Adipose tissue (tissue), 3 donors: Measurements from ENCODE around the gene USO1. TPM values are rescaled to one million over a fixed set of nuclear protein-coding genes. Genes with fewer than 3 reads are reported as not detected.
"Not testable (repeated sequence)": the region's sequence is repeated elsewhere in the genome, so short reads cannot be mapped to it uniquely, and the experiment has no call there.

ENCODE experiments used
- H3K27ac ChIP-seq: one replicate; pipeline ENCODE4 v1.5.1; 2013; ENCODE audit warnings: low read depth, low read length
- WGBS, 3 donors: extraction: QIAGEN DNeasy Blood & Tissue Kit; methylation state at CpG; one replicate each; pipeline ENCODE4 v1.1.7; 2013; 5-methylcytosine and 5-hydroxymethylcytosine counted together
- polyA plus RNA-seq, 3 donors: library from polyadenylated mRNA; stranded (reverse); fragments of 200-250 nt; gene quantifications; one replicate each; pipeline ENCODE4 v1.2.3, GENCODE V29; 2013
- donor health status: healthy with polysubstance abuse.
- donor health status: Bipolar disorder and iron deficiency.
- donor health status: healthy.

The USO1 gene
- polyA plus RNA-seq, result 10 to 100 TPM; 28.3 to 38.1 (median 29.4) TPM

- 0 to 1% (median 0%) methylated on average over 47 to 48 of the region's 48 CpGs for WGBS, 3 donors
- peak within 1 kb of the TSS; percentile 86 for H3K27ac ChIP-seq
Measured at GRCh38 chr4:75724066-75724866, at the start of gene USO1. TSS of gene USO1 (plus strand) at chr4:75724577. CDS start at chr4:75724820, 243 bp downstream.

GRCh38 chr4:75675004-75675531, 49.3 kb upstream of the USO1 start:
- 94 to 96% (median 94%) methylated on average over 11 of the region's 11 CpGs for WGBS, 3 donors
- no peak overlapping the region for H3K27ac ChIP-seq

DNA sequence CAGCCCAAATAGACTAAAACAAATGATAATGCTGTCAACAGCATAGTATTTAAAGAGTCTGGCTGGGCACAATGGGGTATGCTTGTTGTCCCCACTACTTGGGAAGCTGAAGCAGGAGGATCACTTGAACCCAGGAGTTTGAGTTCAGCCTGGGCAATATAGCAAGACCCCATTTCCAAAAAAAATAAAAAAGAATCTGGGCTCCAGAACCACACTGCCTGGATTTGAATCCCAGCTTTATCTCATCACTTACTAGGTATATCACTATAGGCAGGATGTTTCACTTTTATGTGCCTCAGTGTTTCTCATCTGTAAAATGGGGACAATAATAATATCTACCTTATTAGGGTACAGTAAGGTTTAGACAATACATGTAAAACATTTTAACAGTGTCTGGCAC, 45.9 kb upstream of the USO1 start:
- no peak overlapping the region for H3K27ac ChIP-seq

DNA sequence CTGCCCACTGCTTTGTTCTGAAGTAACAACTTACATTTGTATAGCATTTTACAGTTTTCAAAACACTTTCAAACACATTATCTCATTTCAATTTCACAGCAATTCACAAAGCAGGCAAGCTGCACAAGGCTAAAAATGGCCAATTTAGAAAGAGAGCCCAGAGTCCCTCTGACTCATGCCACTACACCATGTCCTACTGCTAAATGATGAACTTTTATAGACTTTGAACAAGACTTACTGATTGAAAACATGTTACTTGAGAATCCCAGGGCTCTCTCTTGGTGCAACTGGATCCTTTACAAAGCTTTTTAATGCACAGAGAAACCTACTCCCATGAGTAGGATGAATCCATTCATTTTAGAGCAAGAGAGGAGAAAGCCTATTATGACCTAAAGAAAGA, 45.4 kb upstream of the USO1 start:
- H3K27ac ChIP-seq, result no peak overlapping the region

- WGBS, 3 donors, result 78 to 94% (median 91%) methylated on average over 3 of the region's 3 CpGs
Measured at GRCh38 chr4:75679876-75680575, 44.4 kb upstream of the USO1 start.

DNA sequence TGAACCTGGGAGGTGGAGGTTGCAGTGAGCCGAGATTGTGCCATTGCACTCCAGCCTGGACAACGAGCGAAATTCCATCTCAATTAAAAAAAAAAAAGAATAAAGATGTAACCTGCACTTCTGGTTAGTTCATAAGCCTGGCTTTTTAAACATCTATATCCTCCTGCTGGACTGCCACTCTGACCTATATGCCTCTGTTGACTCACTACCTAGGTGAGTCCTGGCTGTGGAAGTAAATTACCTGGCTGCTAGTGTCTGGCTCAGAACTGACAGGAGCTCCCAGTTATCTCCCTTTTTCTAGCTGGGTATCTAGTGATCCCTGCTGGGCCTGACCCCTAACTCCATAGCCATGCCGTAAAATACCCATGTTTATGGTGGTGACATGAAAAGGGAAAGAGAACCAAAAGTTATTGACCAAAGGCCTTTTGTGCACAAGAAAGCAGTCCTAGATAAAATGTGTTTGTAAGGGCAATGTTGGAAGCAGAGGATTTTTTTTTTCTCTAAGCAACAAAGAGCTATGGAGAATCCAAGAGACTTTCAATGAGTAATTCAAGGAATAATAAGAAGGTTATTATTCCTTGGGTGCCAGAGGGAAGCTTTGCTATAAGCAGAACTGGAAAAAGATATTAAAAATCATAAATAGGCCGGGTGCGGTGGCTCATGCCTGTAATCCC, 40.8 kb upstream of the USO1 start:
- H3K27ac ChIP-seq, result no peak overlapping the region
- 96 to 98% (median 98%) methylated on average over 6 of the region's 6 CpGs for WGBS, 3 donors

More at GRCh38 chr4:75679876-75680575, 44.4 kb upstream of the USO1 start:
- H3K27ac ChIP-seq, result no peak overlapping the region

DNA sequence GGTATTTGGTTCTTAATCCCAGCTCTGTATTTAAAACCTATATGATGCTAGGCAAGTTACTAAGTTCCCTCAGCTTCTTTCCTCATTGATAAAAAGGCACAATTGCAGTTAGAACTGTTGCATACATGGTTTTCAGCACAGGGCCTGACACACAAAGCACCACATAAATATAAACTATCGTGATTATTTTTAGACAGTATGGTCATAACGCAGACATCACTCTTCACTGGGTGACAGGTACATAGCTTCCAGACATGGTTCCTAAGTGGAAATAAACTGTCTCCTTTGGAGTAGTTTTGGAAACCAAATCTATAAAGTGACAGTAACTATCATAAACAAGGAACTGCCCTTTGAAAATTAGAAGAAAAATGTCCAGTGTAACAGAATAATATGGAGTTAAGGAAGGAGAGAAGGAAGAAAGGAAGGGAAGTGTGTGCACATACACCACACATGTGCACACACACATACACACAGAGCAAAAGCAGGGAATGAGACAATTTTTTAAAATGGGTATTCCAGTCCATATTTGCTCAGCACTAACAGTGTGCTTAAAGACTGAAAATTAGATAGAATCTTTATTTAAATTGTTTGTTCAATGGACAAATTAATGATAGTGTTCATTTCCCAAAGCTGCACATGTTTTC, 38.7 kb upstream of the USO1 start:
- 74 to 86% (median 76%) methylated on average over 2 of the region's 2 CpGs for WGBS, 3 donors
- H3K27ac ChIP-seq, result no peak overlapping the region

GRCh38 chr4:75686346-75686745, 38.0 kb upstream of the USO1 start:
- no peak overlapping the region for H3K27ac ChIP-seq
- 48 to 88% (median 82%) methylated on average over 3 of the region's 3 CpGs for WGBS, 3 donors

GRCh38 chr4:75687125-75687524, 37.3 kb upstream of the USO1 start:
- 91 to 100% (median 97%) methylated on average over 1 of the region's 1 CpG for WGBS, 3 donors
- not testable (repeated sequence) for H3K27ac ChIP-seq

GRCh38 chr4:75692066-75692465, 32.3 kb upstream of the USO1 start:
- 94 to 99% (median 96%) methylated on average over 5 of the region's 5 CpGs for whole genome bisulfite sequencing, 3 donors
- H3K27ac ChIP-seq, result not testable (repeated sequence)

DNA sequence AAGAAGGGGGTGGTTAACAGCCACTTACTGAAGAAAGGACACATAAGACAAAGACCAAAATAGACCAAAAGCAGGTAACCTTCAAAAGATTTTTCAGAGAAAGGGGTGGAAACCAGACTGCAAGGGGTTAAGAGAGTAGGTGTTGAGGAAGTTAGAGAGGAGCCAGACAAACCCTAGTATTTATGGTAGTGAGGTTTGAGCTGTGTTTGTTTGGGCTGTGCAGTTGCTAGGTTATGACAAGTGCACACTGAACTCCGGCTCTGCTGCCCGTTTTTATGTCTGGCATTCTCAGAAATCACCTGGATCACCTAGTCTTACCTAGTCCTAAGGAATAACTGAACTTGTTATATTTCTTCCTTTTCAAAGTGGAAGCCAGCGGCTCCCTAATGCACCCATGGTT, 28.3 kb upstream of the USO1 start:
- WGBS, 3 donors, result 49 to 57% (median 55%) methylated on average over 3 of the region's 3 CpGs
- H3K27ac ChIP-seq, result no peak overlapping the region

- WGBS, 3 donors, result 90 to 97% (median 97%) methylated on average over 3 of the region's 3 CpGs
- no peak overlapping the region for H3K27ac ChIP-seq
Measured at GRCh38 chr4:75696581-75696980, 27.8 kb upstream of the USO1 start.

DNA sequence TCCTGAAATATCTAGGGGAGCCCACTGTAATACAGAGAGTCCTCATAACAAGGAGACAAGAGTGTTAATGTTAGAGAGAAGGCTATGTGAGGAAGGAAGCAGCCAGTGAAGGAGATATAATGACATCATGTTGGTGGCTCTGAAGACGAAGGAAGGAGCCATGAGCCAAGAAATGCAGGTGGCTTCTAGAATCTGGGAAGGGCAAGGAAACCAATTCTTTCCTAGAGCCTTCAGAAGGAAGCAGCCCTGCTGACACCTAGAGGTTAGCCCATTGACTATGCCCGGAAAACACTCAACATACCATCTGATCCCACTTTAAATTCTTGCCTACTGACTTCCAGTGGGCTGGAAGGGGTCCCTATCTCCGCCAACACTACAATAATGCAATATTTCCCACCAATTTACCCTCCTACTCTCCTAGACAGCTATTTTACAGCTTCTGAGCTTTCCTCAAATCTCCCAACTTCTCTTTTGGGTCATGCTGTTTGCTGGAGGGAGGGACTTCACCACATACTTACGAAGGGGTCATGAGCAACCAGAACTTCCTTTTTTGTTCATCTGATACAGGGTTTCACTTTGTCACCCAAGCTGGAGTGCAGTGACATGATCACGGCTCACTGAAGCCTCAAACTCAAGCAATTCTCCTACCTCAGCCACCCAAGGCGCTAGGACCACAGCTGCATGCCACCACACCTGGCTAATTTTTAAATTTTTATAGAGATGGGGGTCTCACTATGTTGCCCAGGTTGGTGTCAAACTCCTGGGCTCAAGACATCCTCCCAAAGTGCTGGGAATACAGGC, 26.0 kb upstream of the USO1 start:
- no peak overlapping the region for H3K27ac ChIP-seq
- 54 to 87% (median 60%) methylated on average over 6 of the region's 6 CpGs for WGBS, 3 donors

DNA sequence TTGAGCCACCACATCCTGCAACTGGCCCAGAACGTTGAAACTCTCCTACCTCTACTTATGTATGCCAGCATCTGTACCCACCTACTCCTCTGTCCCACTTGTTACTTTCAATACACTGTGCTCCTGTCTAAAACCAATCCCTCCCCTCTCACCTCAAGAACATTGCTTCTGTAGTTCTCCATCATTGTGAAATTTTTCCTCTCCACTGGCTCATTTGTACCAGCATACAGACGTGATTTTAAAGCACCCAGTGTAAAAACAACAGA, 25.5 kb upstream of the USO1 start:
- H3K27ac ChIP-seq, result no peak overlapping the region

DNA sequence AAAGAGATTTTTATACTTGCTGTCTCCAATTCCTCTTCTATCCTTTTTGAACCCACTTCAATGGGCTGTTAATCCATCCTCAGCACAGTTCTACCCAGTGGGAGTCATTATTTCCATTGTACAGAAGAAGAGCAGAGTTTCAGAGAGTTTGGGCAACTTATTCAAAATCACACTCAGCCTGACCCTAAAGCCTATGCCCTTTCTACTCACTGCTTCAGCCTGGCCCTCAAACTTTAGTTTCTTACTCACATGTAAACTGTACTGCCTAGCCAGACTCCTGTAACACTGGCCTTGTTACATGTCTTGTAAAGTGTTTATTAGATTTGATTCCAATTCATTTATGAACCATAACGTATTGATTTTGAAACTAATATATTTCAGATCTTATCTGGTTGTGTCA, 25.1 kb upstream of the USO1 start:
- WGBS, 3 donors, result 0% methylated on average over 1 of the region's 1 CpG
- H3K27ac ChIP-seq, result no peak overlapping the region

More for the DNA sequence above, 25.5 kb upstream of the USO1 start:
- 42 to 94% (median 57%) methylated on average over 2 of the region's 2 CpGs for WGBS, 3 donors

DNA sequence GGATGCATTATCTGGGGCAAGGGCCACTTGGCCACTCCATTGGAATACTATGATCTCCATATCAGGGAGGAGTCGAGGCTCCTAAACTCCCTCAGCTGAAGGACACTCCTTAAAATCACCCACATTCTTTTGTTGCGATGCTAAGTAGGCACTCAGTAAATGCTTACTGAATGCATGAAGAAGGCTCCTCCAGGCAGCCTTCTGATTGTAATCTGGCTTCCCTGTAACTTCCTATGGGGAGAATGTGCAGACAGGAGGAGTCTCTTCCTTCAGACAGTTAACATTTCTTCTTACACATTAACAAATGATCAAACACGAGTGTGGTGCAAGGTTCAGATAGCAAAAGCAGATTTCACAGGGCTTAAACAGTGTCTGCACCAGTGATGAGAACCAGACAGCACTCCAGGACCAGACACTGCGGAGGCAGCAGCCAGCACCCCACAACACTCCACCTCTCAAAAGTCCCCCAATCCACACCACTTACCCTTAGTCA, 21.4 kb upstream of the USO1 start:
- 68 to 78% (median 76%) methylated on average over 4 of the region's 4 CpGs for WGBS, 3 donors
- H3K27ac ChIP-seq, result no peak overlapping the region

- no peak overlapping the region for H3K27ac ChIP-seq
- WGBS, 3 donors, result 92 to 95% (median 95%) methylated on average over 6 of the region's 6 CpGs
Measured at GRCh38 chr4:75705198-75705977, 19.0 kb upstream of the USO1 start.
